Posterior cingulate gyrus (tissue), 11 donors: ENCODE data around the gene TNS3.

Experiments used
- DNase-seq, 10 donors: peaks; one replicate each; pipeline versions ENCODE4 v3.0.0 to v3.0.0-alpha.2; 2020 to 2021; ENCODE audit warnings: mixed read lengths in 3 of 10
- intact Hi-C: fragments of 100-400 bp; cut with DNase I; formaldehyde crosslinking; loops from one replicate; pipeline ENCODE4 v1.15.1; 2023

The TNS3 gene

DNA sequence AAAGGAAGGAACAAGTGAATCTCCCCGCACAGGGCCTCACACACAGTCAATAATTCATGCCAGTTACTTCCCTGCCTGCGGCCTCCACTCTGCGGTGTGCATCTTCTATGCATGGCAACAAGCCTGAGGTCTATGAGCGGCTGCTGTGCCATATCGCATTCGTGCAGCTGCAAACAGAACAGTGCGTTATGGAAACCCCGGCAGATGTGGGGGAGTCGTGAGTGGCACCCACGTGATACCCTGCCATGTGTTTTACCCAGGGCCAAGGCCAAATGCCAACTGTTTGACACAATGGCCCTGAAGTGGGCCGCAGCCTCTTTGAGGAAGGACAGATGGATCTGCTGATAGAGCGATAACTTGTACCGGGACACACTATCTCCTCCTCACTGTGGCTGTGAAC lies 13.4 kb downstream of the TNS3 start:
- intact Hi-C loops = no loop called here
- DNase-seq = peak; percentile 46 to 96 (median 76)

DNA sequence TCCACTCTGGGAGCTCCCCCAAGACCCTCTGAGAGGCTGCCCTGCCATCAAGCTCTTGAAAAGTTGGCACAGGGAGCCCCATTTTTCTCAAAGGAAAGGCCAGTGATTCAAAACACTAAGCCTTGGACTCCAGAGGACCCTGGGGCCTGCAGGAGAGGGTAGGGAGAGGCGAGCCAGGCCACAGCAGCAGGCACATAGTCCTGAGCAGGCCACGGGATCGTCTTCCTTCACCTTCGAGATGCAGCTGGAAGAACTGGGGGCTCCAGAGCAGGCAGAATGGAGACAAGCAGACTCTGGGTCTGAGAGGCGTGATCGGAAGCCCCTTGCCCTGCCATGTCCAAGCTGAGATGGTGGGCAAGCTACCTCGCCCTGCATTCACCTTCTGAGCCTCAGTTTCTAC lies 13.9 kb downstream of the TNS3 start:
- intact Hi-C loops = no loop called here
- DNase-seq = peak in 1 of 10 donors; percentile 73

DNA sequence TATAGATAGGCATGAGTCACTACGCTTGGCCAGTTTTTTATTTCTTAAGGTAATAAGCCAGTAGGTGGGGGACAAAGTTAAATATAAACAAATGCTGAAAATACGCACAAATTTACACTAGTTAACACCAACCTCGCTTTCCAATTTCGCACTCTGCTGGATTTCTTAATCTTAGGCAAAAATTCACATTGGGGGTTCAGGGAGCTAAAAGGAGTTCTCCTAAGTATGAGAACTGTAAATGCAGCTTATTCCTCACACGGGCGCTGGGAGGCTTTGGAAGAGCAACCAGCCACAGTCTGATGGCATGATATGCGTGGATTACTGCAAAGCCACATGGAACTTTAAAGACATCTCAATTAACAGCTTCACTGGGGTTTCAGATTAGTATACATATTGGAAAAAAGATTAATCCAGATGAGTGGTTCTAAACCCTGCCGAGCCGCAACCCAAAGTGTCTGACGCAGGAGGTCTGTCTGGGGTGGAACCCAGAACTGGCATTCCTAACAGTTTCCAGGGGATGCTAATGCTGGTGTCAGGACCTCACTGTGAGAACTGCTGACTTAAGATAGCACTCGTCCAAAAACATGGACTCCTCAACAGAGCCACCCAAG lies 16.2 kb downstream of the TNS3 start:
- DNase-seq = peak in 1 of 10 donors; percentile 52
- intact Hi-C loops = no loop called here

DNA sequence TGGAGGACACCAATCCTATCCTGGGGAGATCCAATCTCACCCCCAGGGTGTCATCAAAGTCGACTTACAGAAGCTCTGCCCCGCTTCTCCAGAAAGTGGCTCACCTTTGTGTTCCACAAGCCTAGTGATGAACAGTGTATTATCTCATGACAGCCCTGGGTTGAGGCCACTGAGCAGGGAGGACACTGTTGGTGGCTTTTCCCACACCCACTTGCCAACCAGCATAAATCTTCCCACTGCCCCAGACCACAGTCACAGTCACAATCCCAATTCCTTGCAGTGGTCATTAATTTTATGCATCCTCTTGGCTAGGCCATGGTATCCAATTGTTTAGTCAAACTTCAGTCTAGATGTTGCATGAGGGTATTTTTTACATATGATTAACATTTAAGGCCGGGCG lies 18.4 kb downstream of the TNS3 start:
- no peak for DNase-seq
- intact Hi-C loops = no loop called here

DNA sequence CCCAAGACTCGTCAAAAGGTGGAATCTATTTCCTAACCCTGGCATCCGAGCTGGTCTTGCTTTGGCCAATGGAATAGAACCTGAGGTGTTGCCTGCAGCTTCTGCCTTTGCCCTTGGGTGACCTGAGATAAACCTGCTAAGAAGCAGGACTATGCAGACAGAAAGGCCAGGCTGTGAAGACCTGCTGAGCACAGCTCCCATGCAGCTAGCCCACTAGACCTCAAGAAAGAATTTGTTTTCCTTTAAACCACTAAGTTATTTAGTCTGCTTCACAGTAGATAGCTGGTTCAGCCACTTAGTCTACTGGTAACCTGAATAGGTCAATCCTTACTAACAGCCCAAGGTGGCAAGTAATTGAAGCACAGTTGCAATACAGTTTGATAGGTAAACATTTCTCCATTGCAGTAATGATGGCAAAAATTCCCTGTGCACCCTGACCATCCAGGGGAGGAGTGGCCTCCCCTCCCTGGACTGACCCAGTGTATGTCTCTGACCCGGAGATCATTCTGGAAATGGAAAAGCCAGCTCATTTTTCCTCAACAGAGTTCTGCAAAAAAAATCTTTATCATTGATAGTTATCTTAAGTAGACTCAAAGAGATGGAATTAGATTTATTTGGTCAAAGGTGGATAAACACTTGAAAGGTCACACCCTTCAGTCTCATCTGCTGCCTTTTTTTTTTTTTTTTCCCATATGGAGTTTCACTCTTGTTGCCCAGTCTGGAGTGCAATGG lies 20.0 kb downstream of the TNS3 start:
- intact Hi-C loops = no loop called here
- peak in 1 of 10 donors; percentile 1 for DNase-seq

DNA sequence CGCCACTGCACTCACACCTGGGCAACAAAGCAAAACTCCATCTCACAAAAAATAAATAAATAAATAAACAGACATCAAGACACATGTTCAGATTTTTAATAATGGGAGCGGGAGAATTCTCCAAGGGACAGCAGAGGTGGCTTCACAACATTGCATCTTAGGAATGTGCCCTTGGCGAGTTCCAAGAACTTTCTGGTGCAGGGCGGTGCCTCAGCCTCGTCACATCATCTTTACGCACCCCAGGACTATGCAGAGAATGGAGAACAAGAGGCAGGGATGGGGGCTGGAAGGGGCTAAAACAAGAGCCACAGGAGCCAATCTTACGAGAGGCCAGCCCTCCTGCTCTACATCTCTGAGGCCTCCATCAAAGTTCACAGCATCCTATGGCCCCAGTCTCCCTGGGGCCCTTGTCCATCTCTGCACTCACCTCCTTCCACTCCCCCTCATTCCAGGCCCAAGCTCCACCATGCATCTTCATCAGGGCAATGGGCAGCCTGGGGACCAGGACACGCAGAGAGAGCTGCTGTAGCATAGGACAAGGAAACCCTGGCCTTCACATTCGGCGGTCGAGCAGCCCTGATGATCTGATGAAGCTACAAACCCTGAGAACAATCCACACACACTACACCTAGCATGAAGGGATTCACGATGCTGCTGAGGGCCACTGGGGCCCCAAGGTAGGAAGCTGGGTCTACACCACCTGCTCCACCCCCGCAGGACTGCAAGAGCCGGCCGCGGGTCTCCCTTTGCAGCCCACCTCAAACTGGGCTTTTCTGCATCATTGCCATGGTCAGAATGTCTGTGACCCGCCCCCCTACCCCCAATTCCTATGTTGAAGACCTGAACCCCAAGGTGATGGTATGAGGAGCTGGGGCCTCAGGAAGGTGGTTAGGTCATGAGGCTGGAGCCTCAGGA lies 22.3 kb downstream of the TNS3 start:
- intact Hi-C loops = no loop called here
- DNase-seq = peak in 1 of 10 donors; percentile 50

DNA sequence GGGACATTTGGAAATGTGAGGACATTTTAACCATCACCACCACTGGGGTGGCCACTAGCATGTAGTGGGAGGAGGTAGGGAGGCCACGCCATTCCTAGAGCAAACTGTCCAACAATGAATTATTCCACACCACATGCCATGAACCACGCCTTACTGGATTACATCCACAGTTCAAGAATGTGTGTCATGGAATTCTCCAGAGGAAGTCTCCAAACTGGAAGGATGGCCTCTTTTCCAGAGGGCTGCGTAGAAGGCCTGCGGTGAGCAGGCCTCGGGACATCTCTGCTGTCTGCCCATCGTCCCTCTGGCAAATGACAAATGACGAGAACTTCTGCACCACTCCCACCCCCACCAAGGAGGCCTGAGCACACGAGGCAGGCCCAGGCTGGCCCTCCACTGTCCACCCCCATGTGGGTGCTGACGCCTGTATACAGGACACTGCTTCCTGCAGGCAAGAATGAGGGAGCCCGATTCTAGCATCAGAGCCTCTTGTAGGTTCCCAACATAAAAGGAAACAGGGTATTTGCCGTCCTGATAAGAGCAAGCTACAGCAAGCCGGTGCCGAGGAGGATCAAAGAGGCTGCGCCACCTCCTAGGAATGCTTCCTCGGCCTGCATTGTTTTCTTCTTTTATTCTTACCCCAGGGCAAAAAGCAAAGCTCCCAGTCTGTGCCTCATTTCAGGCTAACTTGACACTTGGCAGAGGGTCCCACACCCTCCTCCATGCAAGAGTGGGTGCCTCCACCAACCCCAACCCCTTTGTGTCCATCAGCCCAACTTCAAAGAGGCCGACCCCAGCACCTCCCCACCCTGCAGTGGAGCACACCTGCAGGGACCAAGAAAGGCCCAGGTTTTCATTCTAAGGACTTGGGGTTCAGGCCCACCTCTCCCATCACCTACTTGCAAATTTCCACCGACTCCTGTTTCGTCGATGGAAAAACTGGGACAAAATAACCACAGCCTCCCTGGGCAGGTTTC lies 23.9 kb downstream of the TNS3 start:
- no peak for DNase-seq
- intact Hi-C loops = no loop called here

DNA sequence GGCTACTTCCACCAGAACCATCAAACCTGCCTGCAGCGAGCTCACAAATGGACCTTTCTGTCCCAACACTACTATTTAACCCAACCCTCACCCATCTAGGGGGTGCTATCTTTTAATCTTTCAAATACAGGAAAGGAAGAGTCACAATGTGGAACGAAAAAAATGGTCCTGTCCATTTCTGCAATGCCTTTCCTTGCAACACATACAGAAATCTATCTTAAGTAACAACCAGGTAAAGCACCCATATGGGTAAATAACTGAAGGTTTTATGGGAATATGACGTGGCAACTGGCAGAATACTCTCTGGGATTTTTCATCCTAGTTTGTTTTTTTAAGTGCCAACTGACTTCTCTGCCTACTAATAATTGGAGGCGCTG lies 24.6 kb downstream of the TNS3 start:
- DNase-seq = no peak
- intact Hi-C loops = no loop called here

DNA sequence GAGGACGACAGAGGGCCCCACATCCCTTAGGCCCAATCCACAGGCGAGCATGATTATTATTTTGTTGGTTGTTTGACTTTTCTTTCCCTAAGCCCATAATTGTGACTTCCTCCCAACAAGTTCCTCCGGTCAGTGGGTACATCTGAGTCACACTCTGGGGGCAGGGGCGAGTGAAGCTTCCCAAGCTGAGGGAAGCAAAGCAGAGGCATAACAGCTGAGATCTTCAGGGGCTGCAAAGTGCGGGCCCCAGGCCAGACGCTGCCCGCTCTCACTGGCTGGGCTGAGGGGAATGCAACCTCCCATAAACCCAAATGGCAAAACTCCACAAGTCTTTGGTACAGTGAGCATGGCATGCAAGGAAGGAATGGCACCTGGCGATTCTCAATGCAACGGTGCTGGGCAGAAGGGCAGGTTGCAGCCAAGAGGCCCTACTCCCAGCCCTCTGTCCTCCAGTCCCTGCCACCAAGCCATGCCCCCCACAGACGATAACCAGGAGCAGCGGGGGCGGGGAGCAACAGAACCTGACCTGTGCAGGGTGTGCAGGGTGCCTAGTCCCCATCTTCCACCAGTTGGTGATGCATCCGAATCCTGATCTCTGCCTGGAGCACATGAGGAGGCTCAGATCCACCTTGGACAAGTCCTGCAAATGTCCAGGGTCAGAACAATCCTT lies 25.3 kb downstream of the TNS3 start:
- intact Hi-C loops = no loop called here
- no peak for DNase-seq

DNA sequence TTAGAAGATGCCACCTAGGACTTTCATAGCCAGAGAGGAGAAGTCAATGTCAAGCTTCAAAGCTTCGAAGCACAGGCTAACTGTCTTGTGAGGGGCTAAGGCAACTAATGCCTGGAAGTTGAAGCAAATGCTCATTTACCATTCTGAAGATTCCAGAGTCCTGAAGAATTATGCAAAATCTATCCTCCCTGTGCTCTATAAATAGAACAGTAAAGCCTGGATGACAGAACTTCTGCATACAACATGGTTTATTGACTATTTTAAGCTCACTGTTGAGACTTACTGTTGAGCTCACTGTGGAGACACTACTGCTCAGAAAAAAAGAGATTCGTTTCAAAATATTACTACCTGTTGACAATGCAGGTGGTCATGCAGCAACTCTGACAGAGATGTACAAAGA lies 28.6 kb downstream of the TNS3 start:
- DNase-seq = no peak
- intact Hi-C loops = no loop called here

DNA sequence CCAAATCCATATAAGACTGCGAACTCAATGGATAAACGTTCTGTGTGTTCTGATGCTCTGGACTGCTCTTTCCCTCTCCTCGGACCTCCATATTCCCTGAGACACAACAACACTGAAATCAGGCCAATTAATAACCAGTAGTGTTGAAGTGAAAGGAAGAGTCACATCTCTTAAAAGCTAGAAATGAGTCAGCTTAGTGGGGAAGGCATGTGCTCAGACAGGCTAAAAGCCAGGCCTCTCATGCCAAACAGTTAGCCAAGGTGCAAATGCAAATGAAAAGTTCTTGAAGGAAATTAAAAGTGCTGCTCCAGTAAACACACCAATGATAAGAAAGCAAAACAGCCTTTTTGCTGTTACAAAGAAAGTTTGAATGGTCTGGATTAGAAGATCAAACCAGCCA lies 29.3 kb downstream of the TNS3 start:
- intact Hi-C loops = no loop called here
- DNase-seq = peak in 1 of 10 donors; percentile 37

DNA sequence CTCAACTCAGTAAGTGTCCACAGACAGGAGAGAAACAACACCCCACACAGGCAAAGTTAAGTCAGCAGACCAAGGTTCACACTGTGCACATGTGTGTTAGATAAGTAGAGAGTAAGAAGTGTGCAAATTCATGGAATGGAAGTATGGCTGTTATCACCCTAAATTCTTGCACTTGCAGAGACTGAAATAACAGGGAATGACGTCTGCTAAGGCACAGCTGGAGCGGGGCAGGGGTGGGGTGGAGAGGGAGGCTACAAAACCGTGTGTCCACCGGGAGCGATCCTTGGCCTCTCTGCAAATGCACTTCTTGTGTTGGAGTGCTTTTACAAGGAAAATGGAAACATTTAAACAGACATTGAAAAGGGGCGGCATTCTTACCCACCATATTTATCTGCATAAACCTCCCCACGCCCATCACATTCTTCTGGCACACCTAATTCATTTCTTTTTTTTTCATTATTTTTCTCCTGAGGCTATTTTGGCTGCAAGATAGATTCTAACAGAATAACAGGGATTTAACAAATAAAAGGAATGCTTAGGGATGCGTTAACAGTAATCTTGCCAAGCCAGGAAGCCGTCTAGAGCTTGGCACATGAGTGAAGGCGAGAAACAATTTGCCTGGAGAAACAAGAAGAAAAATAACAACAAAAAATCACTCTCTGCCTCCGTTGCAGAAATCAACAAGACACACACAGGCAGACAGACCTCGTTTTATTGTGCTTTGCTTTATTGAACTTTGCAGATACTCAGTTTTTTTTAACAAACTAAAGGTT lies 30.1 kb downstream of the TNS3 start:
- intact Hi-C loops = no loop called here
- peak in 1 of 10 donors; percentile 66 for DNase-seq

DNA sequence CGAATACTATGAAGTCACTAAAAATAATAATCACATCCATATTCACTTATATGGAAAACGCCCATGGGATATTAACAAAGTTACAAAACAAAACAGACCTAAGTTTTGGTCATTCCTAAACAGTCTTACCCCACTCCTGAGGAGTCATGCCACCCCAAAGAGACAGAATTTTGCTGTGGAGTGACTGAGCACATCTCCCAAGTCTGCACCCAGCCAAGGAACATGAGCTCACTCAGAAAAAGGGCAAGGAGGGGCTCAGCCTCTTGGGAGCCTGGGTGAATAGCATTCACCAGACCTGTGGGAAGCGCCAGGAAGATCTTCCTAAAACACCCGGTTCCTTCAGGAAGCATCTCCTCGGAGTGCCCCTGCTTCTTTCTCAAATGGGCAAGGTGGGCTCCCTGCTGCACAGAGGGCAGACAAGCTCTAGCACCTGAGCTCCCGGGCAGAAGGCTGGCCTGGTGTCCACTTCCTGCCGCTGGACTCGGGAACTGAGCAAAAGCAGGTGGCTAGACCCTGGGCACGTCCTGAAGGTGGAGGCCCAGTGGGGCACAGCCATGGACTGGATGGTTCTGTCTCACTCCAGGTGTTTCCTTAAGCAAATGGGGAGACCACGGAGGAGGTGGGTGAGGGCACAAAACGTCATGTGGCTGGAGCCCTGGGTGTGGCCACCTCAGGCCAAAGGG lies 31.0 kb downstream of the TNS3 start:
- intact Hi-C loops = no loop called here
- DNase-seq = peak in 1 of 10 donors; percentile 64

DNA sequence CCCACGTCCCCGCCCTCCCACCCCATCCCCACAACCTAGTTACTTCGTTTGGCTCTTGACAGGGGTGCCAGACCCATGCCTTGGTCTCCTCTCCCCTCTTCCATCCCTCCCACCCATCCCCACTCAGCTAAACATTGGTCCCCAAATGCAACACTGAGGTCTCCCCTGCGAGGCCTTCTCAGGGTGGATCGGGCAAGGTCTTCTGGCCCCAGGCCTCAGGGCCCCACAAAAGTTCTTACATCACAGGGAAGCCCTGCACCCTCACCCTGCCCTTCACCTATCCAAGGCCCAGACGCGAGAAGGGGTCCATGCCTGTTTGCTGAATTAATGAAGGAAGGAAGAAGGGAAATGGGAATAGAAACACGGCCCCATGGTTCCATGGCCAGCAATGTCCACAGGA lies 32.0 kb downstream of the TNS3 start:
- peak in 1 of 10 donors; percentile 36 for DNase-seq
- intact Hi-C loops = no loop called here

DNA sequence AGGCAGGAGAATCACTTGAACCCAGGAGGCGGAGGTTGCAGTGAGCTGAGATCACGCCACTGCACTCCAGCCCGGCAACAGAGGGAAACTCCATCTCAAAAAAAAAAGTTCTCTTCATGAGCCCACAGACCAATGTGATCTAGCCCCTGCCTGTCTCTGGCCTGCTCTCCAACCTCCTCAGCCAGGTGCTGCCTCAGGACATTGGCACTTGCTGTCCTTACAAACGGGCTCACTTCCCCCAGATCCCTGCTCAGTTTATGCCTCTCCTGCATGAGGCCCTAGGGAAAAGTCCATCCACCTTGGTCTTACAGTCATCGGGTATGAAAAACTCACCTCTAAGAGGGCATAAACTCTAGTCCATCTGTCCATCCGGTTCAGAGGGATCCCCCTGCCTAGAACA lies 32.5 kb downstream of the TNS3 start:
- peak in 1 of 10 donors; percentile 12 for DNase-seq
- intact Hi-C loops = no loop called here

DNA sequence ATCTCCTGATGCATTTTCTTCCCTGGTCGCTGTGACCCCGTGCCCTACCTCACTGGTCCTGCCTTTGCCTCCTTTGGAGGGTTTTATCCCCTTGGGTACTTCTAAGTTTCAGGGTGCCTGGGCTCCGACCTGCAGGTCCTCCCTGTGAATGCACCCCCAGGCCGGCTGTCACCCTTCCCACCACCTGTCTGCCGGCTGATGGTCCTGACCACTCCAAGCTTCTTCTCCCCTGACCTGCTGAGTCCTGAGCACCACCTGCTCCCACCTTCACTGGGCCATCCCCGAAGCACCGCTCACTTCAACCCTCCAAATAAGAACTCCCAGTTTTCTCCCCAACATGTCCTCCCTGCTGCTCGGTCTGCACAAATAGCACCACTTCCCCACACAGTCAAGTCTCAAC lies 33.4 kb downstream of the TNS3 start:
- intact Hi-C loops = no loop called here
- peak in 1 of 10 donors; percentile 54 for DNase-seq

DNA sequence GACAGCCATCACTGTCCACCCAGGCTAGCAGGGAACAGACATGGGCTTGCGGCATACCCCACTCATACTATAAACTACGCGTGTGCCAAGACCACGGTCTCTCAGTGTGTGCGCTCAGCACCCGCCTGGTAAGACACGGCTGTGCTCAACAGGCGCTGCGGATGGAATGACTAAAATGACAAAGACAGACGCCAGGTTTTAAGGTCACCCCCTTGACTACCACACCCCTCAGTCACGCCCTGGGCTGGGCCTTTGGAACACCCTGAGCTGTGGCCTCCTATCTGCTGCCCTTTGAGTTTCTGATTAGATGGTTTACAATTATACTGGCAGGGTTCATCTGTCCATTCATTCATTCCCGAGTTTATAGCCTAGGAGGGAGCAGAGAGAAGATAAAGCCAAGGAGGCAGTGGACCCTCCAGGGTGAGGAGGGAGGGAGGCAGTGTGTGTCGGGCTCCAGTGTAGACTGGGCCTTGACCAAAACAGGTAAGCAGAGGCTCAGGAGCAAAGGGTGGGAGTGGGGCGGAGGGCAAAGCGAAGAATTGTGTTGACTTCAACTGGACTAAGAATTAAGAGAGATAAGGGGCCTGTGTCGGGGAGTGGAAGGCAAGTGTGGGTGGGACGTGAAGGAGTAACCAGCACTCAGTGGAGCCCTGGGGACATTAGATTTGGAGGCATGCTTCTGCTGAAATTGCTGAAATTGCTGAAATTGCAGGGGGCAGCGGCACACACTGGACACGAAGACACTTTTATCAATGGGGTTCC lies 35.0 kb downstream of the TNS3 start:
- peak in 1 of 10 donors; percentile 55 for DNase-seq

DNA sequence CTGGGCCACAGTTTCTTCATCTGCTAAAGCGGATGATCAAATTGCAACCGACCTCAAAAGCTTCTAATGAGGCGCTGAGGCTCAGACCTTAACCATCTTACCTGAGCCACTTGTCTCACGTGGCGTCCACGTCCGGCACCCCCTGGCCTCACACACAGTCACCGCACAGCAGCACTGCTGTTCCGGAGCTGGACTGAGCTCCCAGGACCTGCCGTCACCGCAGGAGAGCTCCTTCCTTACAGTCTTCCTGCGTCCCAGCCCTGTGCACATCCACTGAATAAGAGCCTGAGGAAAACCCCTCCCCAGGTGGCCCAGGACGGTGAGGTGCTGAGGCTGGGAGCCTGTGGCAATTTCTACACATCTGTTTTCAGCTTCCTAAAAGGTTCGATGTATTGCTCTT lies 35.7 kb downstream of the TNS3 start:
- peak in 1 of 10 donors; percentile 55 for DNase-seq
- intact Hi-C loops = no loop called here

More for the DNA sequence above, 35.0 kb downstream of the TNS3 start:
- intact Hi-C loops = no loop called here
